ENCODE results near the gene KANK3. TPM values are rescaled to one million over a fixed set of nuclear protein-coding genes. Genes with fewer than 3 reads are reported as not detected.
"Not testable (repeated sequence)": the region's sequence is repeated elsewhere in the genome, so short reads cannot be mapped to it uniquely, and the experiment has no call there.

The KANK3 gene
- total RNA-seq, 1 experiment from 2014 or later, result 0.81 TPM

GRCh38 chr19:8323781-8324185 lies 19.3 kb downstream of the KANK3 start:
- in situ Hi-C loops (cut with HindIII; ENCODE audit: low sequenced_read_pairs), result no loop called here
- no peak for DNase-seq (ENCODE audit: low spot score)

GRCh38 chr19:8322638-8322997 lies 20.4 kb downstream of the KANK3 start:
- in situ Hi-C loops (cut with HindIII; ENCODE audit: low sequenced_read_pairs), result no loop called here
- no peak for DNase-seq (ENCODE audit: low spot score)

- in situ Hi-C loops (cut with HindIII; ENCODE audit: low sequenced_read_pairs), result no loop called here
- DNase-seq (ENCODE audit: low spot score), result no peak
These were observed 20.9 kb downstream of the KANK3 start for GRCh38 chr19:8321986-8322637.

GRCh38 chr19:8321067-8321985 lies 21.7 kb downstream of the KANK3 start, which contains the start of the genes NDUFA7 and RPS28:
TSS of gene NDUFA7 (minus strand) at chr19:8321375. CDS start at chr19:8321358, 17 bp downstream.
TSS of gene RPS28 (plus strand) at chr19:8321496. CDS start at chr19:8321531, 35 bp downstream.
- peak; percentile 96 for DNase-seq (ENCODE audit: low spot score)
- in situ Hi-C loops (cut with HindIII; ENCODE audit: low sequenced_read_pairs), result no loop called here

GRCh38 chr19:8320564-8321066 lies 22.4 kb downstream of the KANK3 start:
- DNase-seq (ENCODE audit: low spot score), result no peak
- in situ Hi-C loops (cut with HindIII; ENCODE audit: low sequenced_read_pairs), result no loop called here

- in situ Hi-C loops (cut with HindIII; ENCODE audit: low sequenced_read_pairs), result no loop called here
- no peak for DNase-seq (ENCODE audit: low spot score)
These were observed 23.1 kb downstream of the KANK3 start for GRCh38 chr19:8319807-8320520.

- DNase-seq (ENCODE audit: low spot score); in situ Hi-C loops (cut with HindIII; ENCODE audit: low sequenced_read_pairs): not testable (repeated sequence)
These were observed 24.2 kb downstream of the KANK3 start for GRCh38 chr19:8318835-8319234.

GRCh38 chr19:8316351-8317125 lies 26.5 kb downstream of the KANK3 start:
- in situ Hi-C loops (cut with HindIII; ENCODE audit: low sequenced_read_pairs), result no loop called here
- no peak for DNase-seq (ENCODE audit: low spot score)

- in situ Hi-C loops (cut with HindIII; ENCODE audit: low sequenced_read_pairs); DNase-seq (ENCODE audit: low spot score): not testable (repeated sequence)
These were observed 28.0 kb downstream of the KANK3 start for GRCh38 chr19:8314981-8315640.

GRCh38 chr19:8311461-8312260 lies 31.4 kb downstream of the KANK3 start:
- no peak for DNase-seq (ENCODE audit: low spot score)
- in situ Hi-C loops (cut with HindIII; ENCODE audit: low sequenced_read_pairs), result no loop called here

- in situ Hi-C loops (cut with HindIII; ENCODE audit: low sequenced_read_pairs), result no loop called here
- DNase-seq (ENCODE audit: low spot score), result no peak
These were observed 32.6 kb downstream of the KANK3 start for GRCh38 chr19:8310342-8311055.

- DNase-seq (ENCODE audit: low spot score), result no peak
These were observed 34.2 kb downstream of the KANK3 start for GRCh38 chr19:8308891-8309291.

GRCh38 chr19:8307965-8308866 lies 34.8 kb downstream of the KANK3 start, which contains the start of gene CD320:
TSS of gene CD320 (minus strand) at chr19:8308358. CDS start at chr19:8308290, 68 bp downstream.
- in situ Hi-C loops (cut with HindIII; ENCODE audit: low sequenced_read_pairs), result no loop called here

More at GRCh38 chr19:8308891-8309291, 34.2 kb downstream of the KANK3 start:
- in situ Hi-C loops (cut with HindIII; ENCODE audit: low sequenced_read_pairs), result no loop called here

GRCh38 chr19:8307400-8307964 lies 35.6 kb downstream of the KANK3 start:
- in situ Hi-C loops (cut with HindIII; ENCODE audit: low sequenced_read_pairs), result no loop called here
- no peak for DNase-seq (ENCODE audit: low spot score)

More at GRCh38 chr19:8307965-8308866, 34.8 kb downstream of the KANK3 start, which contains the start of gene CD320:
- peak; percentile 93 for DNase-seq (ENCODE audit: low spot score)

Measured in G401 (cell line).